KMS-11 (cell line): ENCODE results near the gene ISX.

Source experiments
- H2AFZ ChIP-seq: fragments of 200-600 bp; sonication (generic); 2 replicates; pipeline ENCODE4 v1.6.1; 2016; ENCODE audit warnings: antibody characterized with exemption, mixed run types, low read depth
- H3K27ac ChIP-seq: fragments of 200-600 bp; sonication (generic); 2 replicates; pipeline ENCODE4 v1.6.1; 2016; ENCODE audit warnings: mild to moderate bottlenecking, mixed run types
- H3K27me3 ChIP-seq: fragments of 200-600 bp; sonication (generic); 2 replicates; pipeline ENCODE4 v1.6.1; 2017; ENCODE audit warnings: mild to moderate bottlenecking, low read depth, mixed run types, moderate library complexity; ENCODE audit not compliant: insufficient read depth
- H3K36me3 ChIP-seq: fragments of 200-600 bp; sonication (generic); 2 replicates; pipeline ENCODE4 v1.6.1; 2017; ENCODE audit warnings: mild to moderate bottlenecking, mixed run types; ENCODE audit not compliant: insufficient read depth
- H3K4me1 ChIP-seq: fragments of 200-600 bp; sonication (generic); 2 replicates; pipeline ENCODE4 v1.6.1; 2016; ENCODE audit warnings: mild to moderate bottlenecking, low read depth, mixed run types; ENCODE audit not compliant: poor library complexity, severe bottlenecking
- H3K4me2 ChIP-seq: fragments of 200-600 bp; sonication (generic); 2 replicates; pipeline ENCODE4 v1.7.0; 2016; ENCODE audit warnings: mild to moderate bottlenecking, mixed run types
- H3K4me3 ChIP-seq: fragments of 200-600 bp; sonication (generic); IDR thresholded peaks from 2 replicates; pipeline ENCODE4 v1.6.1; 2017; ENCODE audit warnings: low read depth, low read length, mixed read lengths; ENCODE audit not compliant: insufficient read depth
- H3K79me2 ChIP-seq: fragments of 200-600 bp; sonication (generic); 2 replicates; pipeline ENCODE4 v1.6.1; 2016; ENCODE audit warnings: low read depth, mixed run types; ENCODE audit not compliant: insufficient read depth
- H3K9ac ChIP-seq: fragments of 200-600 bp; sonication (generic); 2 replicates; pipeline ENCODE4 v1.6.1; 2016; ENCODE audit warnings: mild to moderate bottlenecking, mixed run types
- H4K20me1 ChIP-seq: fragments of 200-600 bp; sonication (generic); 2 replicates; pipeline ENCODE4 v1.6.1; 2016; ENCODE audit warnings: mild to moderate bottlenecking, mixed run types; ENCODE audit not compliant: insufficient read depth
- TF ChIP-seq, protein P1 (sequence below): fragments of 200-600 bp; sonication (generic); conservative IDR thresholded peaks from 2 replicates; pipeline ENCODE4 v1.6.1; 2017; ENCODE audit warnings: low read depth, mild to moderate bottlenecking, antibody characterized with exemption, low read length, moderate library complexity, mixed read lengths

The ISX gene

DNA sequence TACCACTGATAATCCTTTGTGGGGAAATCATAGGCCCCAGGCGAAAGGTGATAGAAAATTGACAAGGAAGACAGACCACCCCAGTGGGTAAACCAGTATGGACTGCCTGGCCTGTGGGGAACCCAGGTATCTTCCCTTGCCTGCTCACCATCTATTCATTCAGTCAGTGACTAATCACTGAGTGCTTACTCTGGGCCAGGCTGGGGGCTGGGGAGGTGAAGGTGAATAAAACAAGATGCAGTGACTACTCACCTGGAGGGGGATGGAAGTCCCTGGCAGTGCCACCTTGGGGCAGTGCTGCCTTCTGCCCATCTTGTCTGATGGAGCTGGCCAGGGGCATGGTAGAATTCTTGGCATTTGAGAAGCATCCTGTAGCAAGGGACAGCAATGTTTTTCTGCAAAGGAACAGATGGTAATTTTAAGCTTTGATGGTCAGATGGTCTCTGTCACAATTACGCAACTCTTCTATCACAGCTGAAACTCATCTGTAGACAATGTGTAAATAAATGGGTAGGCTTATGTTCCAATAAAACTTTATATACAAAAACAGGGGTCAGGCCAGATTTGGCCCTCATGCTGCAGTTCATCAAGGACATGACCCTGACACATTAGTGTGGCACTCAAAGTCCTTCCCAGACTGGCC is 4.6 kb downstream of the ISX start:
- H3K79me2 ChIP-seq: no peaks in the 10 kb centered on the region
- no peak overlapping the region for H3K4me2 ChIP-seq
- H3K4me1 ChIP-seq: no peaks in the 10 kb centered on the region
- no peak overlapping the region for H3K4me3 ChIP-seq
- TF ChIP-seq, protein P1, sequence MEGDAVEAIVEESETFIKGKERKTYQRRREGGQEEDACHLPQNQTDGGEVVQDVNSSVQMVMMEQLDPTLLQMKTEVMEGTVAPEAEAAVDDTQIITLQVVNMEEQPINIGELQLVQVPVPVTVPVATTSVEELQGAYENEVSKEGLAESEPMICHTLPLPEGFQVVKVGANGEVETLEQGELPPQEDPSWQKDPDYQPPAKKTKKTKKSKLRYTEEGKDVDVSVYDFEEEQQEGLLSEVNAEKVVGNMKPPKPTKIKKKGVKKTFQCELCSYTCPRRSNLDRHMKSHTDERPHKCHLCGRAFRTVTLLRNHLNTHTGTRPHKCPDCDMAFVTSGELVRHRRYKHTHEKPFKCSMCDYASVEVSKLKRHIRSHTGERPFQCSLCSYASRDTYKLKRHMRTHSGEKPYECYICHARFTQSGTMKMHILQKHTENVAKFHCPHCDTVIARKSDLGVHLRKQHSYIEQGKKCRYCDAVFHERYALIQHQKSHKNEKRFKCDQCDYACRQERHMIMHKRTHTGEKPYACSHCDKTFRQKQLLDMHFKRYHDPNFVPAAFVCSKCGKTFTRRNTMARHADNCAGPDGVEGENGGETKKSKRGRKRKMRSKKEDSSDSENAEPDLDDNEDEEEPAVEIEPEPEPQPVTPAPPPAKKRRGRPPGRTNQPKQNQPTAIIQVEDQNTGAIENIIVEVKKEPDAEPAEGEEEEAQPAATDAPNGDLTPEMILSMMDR: no peak
- H4K20me1 ChIP-seq: no peaks in the 10 kb centered on the region
- H3K27ac ChIP-seq: no peak overlapping the region
- H2AFZ ChIP-seq: no peak overlapping the region
- no peaks in the 10 kb centered on the region for H3K27me3 ChIP-seq
- H3K36me3 ChIP-seq: no peaks in the 10 kb centered on the region
- H3K9ac ChIP-seq: no peak overlapping the region

DNA sequence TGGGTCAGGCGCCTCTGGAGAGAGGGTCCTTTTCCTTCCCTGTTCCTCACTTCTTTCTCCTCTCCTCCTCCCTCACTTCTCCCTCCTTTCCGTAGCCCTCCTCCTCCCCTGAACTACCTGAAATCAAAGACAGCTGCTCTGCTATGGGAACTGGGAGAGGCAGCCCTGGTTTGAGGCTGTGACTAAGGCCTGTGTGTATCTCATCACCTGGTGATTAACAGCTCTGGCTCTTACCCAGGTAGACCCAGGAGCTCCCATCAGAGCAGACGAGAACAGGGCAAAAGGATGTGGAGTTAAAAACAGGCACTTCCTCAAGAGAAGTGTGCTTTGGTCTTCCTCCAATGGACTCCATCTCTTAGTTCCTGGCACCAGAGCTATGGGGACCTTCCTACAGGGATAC is 5.8 kb downstream of the ISX start:
- Histone ChIP-seq H3K36me3 (no peaks in the 10 kb centered on the region), H3K27me3 (no peaks in the 10 kb centered on the region), H3K79me2 (no peaks in the 10 kb centered on the region), H4K20me1 (no peaks in the 10 kb centered on the region), H3K4me1 (no peaks in the 10 kb centered on the region), H3K27ac (no peak overlapping the region), H3K4me2 (no peak overlapping the region), H3K9ac (no peak overlapping the region), H3K4me3 (no peak overlapping the region), H2AFZ (no peak overlapping the region)
- TF ChIP-seq, protein P1: no peak

DNA sequence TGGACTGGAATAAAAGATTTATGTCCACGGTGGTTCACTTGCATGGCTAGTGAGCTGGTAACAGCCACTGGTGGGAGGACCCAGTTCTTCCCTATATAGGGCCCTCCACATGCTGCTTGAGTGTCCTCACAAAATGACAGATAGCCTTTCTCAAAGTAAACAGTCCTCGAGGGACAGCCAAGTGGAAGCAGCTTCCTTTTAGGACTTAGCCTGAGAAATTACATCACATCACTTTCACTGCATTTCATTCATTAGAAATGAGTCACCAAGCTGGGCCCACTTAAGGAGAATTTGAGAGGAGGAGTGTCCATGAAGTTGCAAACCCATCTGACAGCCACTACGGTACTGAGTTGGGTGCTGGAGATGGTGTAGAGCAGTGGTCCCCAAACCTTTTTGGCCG is 7.0 kb downstream of the ISX start:
- Histone ChIP-seq H3K36me3 (no peaks in the 10 kb centered on the region), H3K27ac (no peak overlapping the region), H3K4me1 (no peaks in the 10 kb centered on the region), H3K27me3 (no peaks in the 10 kb centered on the region), H3K4me2 (no peak overlapping the region), H4K20me1 (no peaks in the 10 kb centered on the region), H3K4me3 (no peak overlapping the region), H2AFZ (no peak overlapping the region), H3K9ac (no peak overlapping the region), H3K79me2 (no peaks in the 10 kb centered on the region)
- TF ChIP-seq, protein P1: no peak

DNA sequence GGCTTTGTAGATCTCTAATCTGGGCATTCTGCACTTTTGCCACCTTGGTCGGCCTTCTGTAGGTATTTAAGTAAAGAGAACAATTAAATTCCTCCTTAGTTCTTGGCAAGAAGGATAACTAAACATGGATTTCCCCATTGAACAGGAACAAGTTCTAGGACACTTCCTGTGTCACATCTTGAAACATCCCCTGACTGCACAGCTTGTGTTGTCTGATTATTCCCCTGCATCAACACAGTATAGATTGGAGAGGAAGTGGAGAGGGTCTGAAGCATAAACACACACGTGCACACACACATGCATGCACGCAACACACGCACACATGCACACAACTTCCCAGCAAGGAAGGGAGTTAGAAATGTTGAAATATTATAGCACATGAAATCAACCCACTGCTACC is 8.6 kb downstream of the ISX start:
- H3K36me3 ChIP-seq: no peaks in the 10 kb centered on the region
- H3K9ac ChIP-seq: no peak overlapping the region
- TF ChIP-seq, protein P1: no peak
- H3K4me2 ChIP-seq: no peak overlapping the region
- no peak overlapping the region for H2AFZ ChIP-seq
- H3K79me2 ChIP-seq: no peaks in the 10 kb centered on the region
- no peak overlapping the region for H3K4me3 ChIP-seq
- no peaks in the 10 kb centered on the region for H3K4me1 ChIP-seq
- H3K27ac ChIP-seq: no peak overlapping the region
- no peaks in the 10 kb centered on the region for H3K27me3 ChIP-seq
- no peaks in the 10 kb centered on the region for H4K20me1 ChIP-seq
